Activated effector memory CD4-positive, alpha-beta T cell treated with anti-CD3 and anti-CD28 coated beads, Interleukin-2, amount 50 U/mL, for 16 hours (primary cell): ENCODE data around the gene DUSP9.

Experiments used
- DNase-seq: peaks from one replicate; pipeline ENCODE4 v3.0.0-alpha.2; 2020

Gene DUSP9

DNA sequence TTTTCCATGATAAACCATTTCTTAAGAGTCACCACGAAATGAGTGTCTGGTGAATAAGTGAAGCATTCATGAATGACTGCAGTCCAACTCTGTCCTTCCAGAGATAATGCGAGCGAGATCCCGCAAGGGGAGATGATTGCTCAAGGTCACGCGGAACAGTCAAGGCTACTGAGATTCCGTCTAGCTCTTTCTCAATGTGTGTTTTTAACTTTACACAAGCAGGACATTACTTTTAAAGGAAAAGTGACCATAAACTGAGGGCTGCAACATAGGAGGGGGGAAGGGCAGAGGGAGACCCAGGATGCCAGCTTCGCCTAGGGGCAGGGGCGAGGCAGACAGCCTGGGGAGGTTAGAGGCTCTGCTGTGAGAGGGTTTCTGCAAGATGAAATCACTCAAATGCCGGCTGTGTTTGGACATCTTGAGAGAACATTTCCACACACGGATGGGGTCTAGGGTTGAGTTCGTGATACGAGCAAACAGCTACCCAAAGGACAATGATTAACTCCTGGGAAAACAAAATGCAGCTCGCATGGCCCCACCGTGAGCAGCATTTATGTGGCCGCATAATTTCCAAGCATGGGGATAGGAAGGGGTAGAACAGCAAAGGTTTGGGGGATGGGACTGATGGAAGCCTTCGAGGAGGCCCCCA, 24.2 kb upstream of the DUSP9 start:
- no peak for DNase-seq

GRCh38 chrX:153623310-153624029, 23.5 kb upstream of the DUSP9 start:
- peak; percentile 4 for DNase-seq

- peak; percentile 21 for DNase-seq
Measured at GRCh38 chrX:153624196-153625091, 22.6 kb upstream of the DUSP9 start.

DNA sequence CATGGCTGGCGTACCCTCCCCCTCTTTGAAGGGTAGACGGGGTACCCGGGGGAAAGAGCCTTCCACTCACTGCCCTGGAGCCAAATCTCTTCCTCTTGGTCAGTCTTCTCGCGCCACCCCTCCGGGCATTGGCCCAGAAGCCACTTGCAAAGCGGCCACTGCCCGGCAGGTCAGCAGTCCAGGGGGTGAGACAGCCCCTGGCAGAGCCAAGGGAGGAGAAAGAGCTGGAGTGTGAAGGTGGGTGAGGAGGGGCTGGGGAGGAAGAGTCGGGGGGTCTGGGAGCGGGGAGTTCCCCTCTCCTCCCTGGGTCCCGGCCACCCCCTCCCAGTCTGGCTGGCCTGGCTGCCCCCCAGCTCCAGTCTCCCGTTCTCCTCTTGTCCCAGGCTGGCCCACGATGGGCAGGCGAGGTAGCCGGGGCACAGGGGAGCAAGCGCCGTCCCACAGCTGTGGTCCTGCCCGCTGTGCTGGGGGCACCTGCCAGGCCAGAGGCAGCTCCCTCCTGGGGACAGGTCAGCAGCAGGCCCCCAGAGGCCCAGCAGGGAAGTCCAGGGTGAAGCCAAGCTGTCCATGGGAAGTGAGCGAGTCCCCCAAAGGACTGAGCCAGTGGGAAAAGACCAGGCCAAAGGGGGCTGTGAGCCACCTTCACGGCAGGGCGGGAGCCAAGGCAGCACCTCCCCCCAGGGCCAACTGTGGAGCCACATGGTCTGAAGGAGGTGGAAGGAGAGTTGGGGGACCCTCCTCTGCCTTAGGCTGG, 21.6 kb upstream of the DUSP9 start:
- DNase-seq: peak; percentile 21

DNA sequence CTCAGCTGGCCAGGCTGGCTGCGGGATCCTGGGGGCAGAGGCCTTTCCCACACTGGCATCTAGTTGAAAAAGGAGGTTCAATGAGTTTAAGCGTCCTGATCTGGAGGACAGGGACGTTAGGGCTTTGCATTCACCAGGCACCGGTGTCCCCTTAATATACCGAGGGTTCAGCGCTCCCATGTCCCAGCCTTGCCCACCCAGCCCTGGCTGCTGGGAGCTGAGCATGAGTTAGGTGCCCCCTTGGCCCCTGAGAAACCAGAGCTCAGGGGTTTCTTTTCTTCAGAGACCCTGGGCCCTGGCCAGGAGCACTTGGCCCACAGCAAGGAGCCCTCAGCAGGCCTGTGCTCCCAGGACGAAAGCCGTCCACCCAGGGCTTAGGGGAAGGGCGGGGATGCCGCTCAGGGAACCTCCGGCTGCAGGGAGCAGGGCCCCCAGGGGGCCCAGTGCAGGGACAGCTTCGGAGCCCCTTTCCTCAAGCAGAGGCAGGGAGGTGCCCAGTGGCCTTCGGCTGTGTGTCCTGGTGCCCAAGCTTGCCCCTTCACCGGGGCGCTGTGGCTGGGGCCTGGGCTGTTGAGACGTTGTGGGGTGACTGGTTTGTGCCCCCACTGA, 20.9 kb upstream of the DUSP9 start:
- peak; percentile 33 for DNase-seq

- peak; percentile 33 for DNase-seq
Measured at GRCh38 chrX:153626863-153627674, 19.9 kb upstream of the DUSP9 start.

GRCh38 chrX:153627675-153628111, 19.3 kb upstream of the DUSP9 start:
- peak; percentile 21 for DNase-seq

GRCh38 chrX:153628129-153628528, 18.9 kb upstream of the DUSP9 start:
- DNase-seq: no peak

- no peak for DNase-seq
Measured at GRCh38 chrX:153628665-153629064, 18.3 kb upstream of the DUSP9 start.

DNA sequence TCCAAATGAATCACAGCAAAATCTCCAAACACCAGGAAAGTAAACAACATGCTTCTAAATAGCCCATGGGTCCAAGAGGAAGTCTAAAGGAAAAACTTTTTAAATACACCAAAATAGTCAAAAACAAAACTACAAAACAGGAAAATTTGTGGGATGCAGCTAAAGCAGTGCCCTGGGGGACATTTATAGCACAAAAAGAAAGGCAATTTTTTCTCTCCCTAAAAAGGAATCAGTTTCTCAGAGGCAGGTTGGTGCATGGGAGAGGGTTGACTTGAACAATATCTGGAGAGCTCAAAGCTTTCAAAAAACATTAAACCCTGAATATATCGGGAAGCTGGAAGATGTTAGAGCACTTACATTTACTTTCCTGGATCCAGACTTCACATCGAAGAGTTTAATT, 15.7 kb upstream of the DUSP9 start:
- DNase-seq: no peak

DNA sequence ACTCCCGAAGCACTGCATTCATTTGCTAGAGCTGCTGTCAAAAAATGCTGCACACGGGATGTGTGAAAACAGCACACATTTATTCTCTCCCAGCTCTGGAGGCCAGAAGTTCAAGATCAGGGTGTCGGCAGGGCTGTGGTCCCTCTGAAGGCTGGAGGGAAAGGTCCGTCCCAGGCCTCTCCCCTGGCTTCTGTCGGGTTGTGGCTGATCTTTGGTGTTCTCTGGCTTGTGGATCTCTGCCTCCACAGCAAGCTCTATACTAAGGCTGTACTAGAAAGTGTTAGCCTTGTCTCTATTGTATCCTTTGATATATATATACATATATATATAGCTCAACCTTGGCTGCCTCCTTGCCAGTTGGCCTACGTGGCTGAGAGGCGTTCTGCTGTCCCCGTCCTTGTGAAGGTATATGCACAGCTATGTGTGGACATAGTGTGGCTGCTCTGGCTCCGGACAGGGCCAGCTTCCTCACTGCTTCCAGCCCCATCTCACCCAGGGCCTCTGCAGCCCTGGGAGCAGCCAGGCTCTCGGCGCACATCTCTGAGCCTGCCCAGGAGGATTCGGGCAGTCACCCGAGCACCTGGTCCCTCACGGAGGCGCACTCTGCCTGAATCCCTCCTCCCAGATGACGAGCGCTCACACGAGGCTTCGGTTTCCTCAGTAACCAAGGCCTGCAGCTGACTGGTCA, 15.0 kb upstream of the DUSP9 start:
- peak; percentile 2 for DNase-seq

- DNase-seq: peak; percentile 16
Measured at GRCh38 chrX:153632595-153632946, 14.4 kb upstream of the DUSP9 start.

DNA sequence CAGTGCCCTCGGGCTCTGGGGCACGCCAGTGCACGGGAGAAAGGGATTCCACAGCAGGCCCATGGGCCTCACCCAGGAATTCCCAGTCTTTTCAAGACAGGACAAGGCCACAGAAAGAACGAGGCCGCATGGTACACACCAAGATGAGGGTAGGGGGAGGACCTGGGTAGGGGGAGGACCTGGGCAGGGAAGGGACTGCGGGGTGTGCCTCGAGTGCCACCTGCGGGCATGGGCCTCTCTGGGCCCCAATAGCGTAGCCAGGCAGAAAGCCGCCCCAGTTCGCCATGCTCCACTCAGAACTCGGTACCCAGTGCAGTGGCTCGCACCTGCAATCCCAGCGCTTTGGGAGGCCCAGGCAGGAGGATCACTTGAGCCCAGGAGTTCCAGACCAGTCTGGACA, 14.0 kb upstream of the DUSP9 start:
- DNase-seq: peak; percentile 21

GRCh38 chrX:153633607-153634180, 13.3 kb upstream of the DUSP9 start:
- DNase-seq: peak; percentile 14

DNA sequence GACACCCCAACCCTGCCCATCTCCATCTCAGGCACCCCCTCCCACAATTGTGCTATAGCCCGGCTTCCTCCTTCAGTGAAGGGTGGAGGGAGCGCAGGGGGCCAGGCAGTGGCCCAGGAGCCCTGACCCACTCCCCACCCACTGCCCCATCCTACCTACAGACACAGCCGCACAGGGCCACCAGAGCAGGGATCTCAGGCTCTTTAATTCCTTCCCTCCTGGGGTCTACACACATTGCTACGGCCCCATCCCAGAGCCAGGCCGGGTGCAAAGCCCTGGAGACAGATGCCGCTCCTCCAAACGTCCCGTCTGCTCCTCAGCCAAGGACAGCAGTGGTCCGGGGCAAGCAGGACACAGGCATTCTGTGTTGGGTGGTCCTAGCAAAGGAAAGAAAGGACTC, 12.8 kb upstream of the DUSP9 start:
- DNase-seq: no peak

DNA sequence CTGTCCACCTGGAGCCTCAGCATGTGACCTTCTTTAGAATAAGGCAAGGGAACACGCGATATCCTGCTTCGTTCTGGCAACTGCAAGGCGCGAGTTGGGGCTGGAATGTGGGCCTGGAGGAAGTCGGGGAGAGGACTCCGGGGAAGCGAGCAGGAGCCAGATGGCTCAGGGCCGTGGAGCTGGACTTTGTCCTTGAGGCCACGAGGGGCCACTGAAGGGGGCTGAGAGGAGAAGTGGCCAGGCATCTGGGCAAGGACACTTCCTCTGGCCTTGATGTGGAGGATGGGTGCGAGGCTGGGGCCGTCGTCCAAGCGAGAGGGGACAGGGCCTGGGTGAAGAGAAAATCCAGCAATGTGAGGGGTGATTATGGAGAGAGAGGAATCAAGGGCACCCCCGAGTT, 12.2 kb upstream of the DUSP9 start:
- DNase-seq: no peak

DNA sequence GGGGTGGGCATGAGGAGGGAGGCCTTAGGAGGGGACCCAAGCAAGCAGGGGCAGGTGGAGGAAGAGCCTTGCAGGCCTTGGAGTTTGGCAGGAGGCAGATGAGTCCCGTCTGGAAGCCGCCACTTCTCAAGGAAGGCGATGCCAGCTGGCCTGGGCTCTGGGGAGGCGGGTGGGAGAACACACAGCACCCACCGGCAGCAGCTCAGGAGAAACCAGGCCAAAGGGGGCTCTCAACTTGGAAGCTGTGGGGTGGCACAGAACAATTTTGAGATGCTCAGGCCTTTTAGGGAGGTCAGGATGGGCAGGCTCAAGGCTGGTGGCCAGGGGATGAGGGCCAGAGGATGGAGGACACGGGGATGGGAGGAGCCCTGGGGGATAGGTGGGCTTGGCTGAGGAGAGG, 11.6 kb upstream of the DUSP9 start:
- no peak for DNase-seq

GRCh38 chrX:153635788-153636668, 11.0 kb upstream of the DUSP9 start:
- DNase-seq: no peak

DNA sequence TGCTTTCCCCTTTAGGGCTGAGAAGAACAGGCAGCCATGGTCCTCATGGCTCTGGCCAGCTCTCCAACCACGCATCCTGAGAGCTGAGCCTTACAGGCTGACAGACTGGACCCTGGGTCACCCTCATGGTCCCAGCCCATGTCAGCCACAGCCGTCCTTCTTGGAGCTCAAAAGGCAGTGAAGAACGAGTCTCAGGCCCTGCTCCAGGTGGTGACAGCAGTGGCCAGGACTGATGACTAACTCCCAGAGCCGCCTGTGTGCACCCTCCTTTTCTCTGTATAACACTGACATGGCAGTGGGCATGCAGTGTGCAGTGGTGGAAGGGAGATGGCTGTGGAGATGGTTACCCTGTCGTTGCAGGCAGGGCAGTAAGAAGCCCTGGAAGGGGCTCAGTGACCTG, 10.3 kb upstream of the DUSP9 start:
- DNase-seq: no peak
